Activated naive CD8-positive, alpha-beta T cell (primary cell): Measurements from ENCODE around the gene EVL.
A peak's percentile ranks its signal among the peaks of the same experiment; 100 is the strongest.

ENCODE experiments used
- H3K27ac Mint-ChIP-seq: one replicate; pipeline ENCODE4 v1.8.0; 2021; ENCODE audit warnings: mixed read lengths
- H3K27me3 Mint-ChIP-seq: one replicate; pipeline ENCODE4 v1.8.0; 2021; ENCODE audit warnings: mixed read lengths
- H3K36me3 Mint-ChIP-seq: one replicate; pipeline ENCODE4 v1.8.0; 2021; ENCODE audit warnings: mixed read lengths
- H3K4me1 Mint-ChIP-seq: one replicate; pipeline ENCODE4 v1.8.0; 2021; ENCODE audit warnings: low read depth, mixed read lengths
- H3K4me3 Mint-ChIP-seq: one replicate; pipeline ENCODE4 v1.8.0; 2021; ENCODE audit warnings: mild to moderate bottlenecking, mixed read lengths
- H3K9me3 Mint-ChIP-seq: one replicate; pipeline ENCODE4 v1.8.0; 2021; ENCODE audit warnings: low read depth, mixed read lengths

EVL gene

DNA sequence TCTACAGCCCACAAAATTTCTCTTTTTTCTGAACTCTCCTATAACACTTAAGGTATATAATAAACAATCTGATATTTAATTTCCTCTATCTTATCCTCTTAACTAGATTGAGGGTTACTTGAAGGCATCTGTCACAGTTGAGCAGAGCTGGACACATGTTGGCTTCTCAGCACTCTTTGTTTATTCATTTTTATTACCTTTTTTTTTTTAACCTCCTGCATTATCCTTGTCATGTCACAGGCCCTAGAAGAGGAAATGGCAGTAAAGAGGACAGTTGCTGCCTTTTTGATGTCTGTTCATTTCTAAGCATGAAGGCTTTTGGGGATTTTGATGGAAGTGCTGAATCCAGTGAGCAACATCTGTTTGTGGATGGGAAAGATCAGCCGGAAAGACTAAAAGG is 32.5 kb upstream of the EVL start:
- Mint-ChIP-seq H3K27me3 (peaks cover 2% of the 10 kb centered on the region), H3K36me3 (no peaks in the 10 kb centered on the region), H3K27ac (no peak overlapping the region), H3K9me3 (no peaks in the 10 kb centered on the region), H3K4me3 (no peak overlapping the region), H3K4me1 (no peaks in the 10 kb centered on the region)

DNA sequence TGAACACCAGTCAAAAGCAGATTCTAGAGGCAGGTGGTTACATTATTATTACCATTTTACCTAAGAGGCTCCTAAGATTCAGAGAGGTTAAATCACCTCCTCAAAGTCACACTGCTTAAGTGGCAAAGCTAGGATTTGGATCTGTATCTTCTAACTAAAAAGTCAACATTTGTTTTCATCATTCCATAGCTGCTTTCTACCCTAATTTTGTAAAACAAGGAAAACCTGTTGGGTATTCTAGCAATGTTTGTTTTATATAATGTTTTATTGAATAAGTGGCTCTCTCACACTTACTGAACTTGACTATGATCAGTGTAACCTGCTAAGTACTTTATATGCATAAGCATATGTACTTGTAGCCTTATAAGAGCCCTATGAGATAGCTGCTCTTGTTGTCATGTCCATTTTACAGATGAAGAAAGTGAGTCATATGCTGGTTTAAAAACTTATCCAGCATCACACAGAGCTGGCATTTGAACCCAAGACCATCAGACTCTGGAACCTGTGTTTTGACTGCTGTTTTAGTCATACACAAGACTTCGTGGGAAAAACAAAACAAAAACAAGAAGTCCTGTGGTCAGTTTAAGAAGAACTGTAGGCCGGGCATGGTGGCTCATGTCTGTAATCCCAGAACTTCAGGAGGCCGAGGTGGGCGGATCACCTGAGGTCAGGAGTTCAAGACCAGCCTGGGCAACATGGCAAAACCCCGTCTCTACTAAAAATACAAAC is 31.7 kb upstream of the EVL start:
- Mint-ChIP-seq H3K9me3 (no peaks in the 10 kb centered on the region), H3K27ac (no peak overlapping the region), H3K4me1 (no peaks in the 10 kb centered on the region), H3K36me3 (no peaks in the 10 kb centered on the region), H3K4me3 (no peak overlapping the region), H3K27me3 (peaks cover 2% of the 10 kb centered on the region)

DNA sequence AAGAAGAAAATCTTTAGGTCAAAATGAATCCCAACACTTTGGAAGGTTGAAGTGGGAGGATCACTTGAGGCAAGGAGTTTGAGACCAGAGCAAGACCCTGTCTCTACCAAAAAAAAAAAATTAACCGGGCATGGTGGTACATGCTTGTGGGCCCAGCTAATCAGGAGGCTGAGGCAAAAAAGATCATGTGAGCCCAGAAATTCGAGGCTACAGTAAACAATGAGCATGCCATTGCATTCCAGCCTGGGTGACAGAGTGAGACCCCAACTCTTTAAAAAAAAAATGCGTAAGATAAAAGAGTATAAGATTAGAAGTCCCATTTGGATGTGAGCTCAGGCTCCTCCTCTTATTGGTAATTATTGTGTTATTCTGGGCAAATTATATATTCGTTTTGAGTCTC is 30.8 kb upstream of the EVL start:
- H3K27ac Mint-ChIP-seq: no peak overlapping the region
- H3K27me3 Mint-ChIP-seq: no peaks in the 10 kb centered on the region
- H3K4me1 Mint-ChIP-seq: peaks cover 2% of the 10 kb centered on the region
- no peaks in the 10 kb centered on the region for H3K9me3 Mint-ChIP-seq
- H3K36me3 Mint-ChIP-seq: no peaks in the 10 kb centered on the region
- H3K4me3 Mint-ChIP-seq: no peak overlapping the region

DNA sequence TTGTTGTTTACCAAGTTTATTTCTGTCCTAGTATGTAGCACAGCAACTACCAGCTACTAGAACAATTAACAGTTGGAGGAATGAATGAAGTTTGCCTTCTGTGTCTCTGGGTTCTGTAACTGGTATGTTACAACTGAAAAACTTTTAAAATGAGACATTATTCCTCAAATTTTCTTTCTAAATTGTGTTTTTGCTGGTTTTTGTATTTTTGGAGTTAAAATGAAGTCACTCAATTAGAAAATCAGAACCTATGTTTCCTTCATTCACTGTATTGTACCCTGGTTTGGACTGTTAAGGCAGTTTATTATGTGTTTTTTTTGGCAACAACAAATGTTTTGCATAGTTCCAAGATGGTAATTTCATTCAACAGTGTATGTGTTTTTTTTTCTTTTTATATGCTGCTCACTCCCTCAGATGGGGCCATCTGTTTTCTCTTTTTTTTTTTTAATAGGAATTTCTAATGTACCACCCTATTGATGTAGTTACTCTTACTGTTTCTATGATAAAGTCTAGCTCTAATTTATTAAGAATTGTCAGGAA is 30.2 kb upstream of the EVL start:
- no peaks in the 10 kb centered on the region for H3K9me3 Mint-ChIP-seq

DNA sequence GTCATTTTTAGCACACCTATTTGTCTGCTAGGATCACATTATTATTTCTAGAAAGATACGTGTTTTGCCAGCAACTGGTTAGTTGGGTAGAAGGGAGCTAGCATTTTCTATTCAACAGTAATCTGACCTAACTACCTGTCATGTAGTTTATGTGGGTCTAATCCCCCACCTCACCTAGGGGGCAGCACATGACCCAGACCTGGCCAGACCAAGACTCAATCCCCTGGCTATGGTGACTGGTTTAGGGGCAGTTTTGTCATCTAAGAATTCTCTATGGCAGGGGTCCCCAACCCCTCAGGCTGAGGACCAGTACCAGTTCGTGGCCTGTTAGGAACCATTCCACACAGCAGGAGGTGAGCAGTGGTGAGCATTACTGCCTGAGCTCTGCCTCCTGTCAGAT is 29.5 kb upstream of the EVL start:
- H3K36me3 Mint-ChIP-seq: no peaks in the 10 kb centered on the region
- peaks cover 11% of the 10 kb centered on the region for H3K4me1 Mint-ChIP-seq

More for the DNA sequence above, 30.2 kb upstream of the EVL start:
- H3K36me3 Mint-ChIP-seq: no peaks in the 10 kb centered on the region
- H3K27ac Mint-ChIP-seq: no peak overlapping the region
- no peak overlapping the region for H3K4me3 Mint-ChIP-seq
- peaks cover 5% of the 10 kb centered on the region for H3K4me1 Mint-ChIP-seq
- no peaks in the 10 kb centered on the region for H3K27me3 Mint-ChIP-seq

DNA sequence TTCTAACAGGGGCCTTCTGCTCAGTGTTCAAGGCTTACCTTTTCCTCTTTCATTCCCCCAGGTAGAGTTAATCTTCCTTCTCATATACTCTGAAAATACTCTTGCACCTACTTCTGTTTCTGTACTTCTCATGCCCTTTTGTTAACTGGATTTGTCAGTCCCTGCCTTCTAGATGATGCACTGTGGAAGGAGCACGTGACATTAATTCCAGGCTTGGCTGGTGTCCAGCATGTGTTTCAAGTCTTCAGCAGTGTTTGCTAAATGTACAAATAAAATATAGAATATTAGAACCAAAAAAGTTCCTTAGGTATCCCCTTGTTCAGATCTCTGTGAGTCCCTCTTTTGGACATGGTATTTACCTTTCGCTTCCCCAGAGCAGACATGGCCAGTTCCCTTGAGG is 27.9 kb upstream of the EVL start:
- H3K4me3 Mint-ChIP-seq: no peak overlapping the region
- H3K9me3 Mint-ChIP-seq: no peaks in the 10 kb centered on the region
- H3K27me3 Mint-ChIP-seq: no peaks in the 10 kb centered on the region
- no peaks in the 10 kb centered on the region for H3K36me3 Mint-ChIP-seq
- peaks cover 12% of the 10 kb centered on the region for H3K4me1 Mint-ChIP-seq
- H3K27ac Mint-ChIP-seq: no peak overlapping the region

More for the DNA sequence above, 29.5 kb upstream of the EVL start:
- Mint-ChIP-seq H3K27me3 (no peaks in the 10 kb centered on the region), H3K9me3 (no peaks in the 10 kb centered on the region), H3K4me3 (no peak overlapping the region), H3K27ac (no peak overlapping the region)

DNA sequence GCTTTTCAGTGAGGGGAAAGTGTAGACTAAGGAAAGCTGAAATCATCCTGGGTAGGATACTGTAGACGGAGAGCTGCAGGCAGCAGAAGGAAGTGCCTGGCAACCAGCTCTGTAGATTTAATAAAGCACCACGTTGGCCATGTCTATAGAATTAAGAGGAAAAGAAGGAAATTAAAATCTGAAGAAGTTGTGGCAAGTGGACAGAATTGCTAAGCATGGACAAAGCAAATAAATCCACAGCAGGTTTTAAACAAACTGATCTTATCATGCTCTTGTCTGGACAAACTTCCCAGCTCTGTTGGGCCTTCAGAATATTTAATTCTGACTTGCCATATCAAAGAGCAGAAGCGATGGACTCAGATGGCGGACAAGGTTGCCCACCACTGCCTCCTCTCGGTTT is 27.2 kb upstream of the EVL start:
- no peak overlapping the region for H3K4me3 Mint-ChIP-seq
- peaks cover 12% of the 10 kb centered on the region for H3K4me1 Mint-ChIP-seq
- H3K9me3 Mint-ChIP-seq: no peaks in the 10 kb centered on the region
- no peak overlapping the region for H3K27ac Mint-ChIP-seq
- no peaks in the 10 kb centered on the region for H3K36me3 Mint-ChIP-seq
- no peaks in the 10 kb centered on the region for H3K27me3 Mint-ChIP-seq

DNA sequence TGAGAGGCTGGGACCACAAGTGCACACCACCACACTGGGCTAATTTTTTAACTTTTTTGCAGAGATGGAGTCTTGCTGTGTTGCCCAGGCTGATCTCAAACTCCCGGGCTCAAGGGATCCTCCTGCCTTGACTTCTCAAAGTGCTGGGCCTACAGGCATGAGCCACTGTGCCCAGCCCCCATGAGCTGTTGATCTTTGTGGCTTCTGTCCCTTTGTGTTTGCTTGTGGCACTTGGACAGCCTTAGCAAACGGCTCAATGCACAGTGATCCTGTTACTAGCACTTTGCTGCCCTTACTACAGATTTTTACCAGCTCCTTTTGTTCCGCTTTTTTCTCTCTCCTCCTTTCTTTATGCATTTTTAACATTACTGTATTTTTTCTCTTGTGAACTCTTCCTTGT is 25.3 kb upstream of the EVL start:
- Mint-ChIP-seq H3K9me3 (no peaks in the 10 kb centered on the region), H3K27me3 (no peaks in the 10 kb centered on the region), H3K4me3 (no peak overlapping the region), H3K4me1 (peaks cover 12% of the 10 kb centered on the region), H3K27ac (no peak overlapping the region), H3K36me3 (no peaks in the 10 kb centered on the region)

DNA sequence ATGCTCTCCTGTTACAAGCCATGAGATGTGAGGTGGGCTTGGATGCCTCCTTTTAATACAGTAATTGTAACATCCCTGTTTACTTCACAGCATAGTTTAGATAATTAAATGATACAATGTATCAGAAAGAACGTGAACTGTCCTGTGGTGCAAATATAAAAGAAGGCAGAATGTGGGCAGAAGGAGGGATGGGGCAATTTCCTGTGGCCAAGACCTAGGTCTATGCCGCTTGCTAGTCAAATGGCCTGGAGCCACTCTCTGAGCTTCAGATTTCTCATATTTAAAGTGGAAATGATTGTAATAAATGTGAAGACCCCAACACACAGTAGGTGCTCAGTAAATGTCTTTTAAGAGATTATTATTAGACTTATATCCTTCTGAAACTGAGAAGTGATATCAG is 24.0 kb upstream of the EVL start:
- no peak overlapping the region for H3K4me3 Mint-ChIP-seq
- H3K9me3 Mint-ChIP-seq: no peaks in the 10 kb centered on the region
- peaks cover 12% of the 10 kb centered on the region for H3K4me1 Mint-ChIP-seq
- no peaks in the 10 kb centered on the region for H3K36me3 Mint-ChIP-seq
- H3K27me3 Mint-ChIP-seq: no peaks in the 10 kb centered on the region
- H3K27ac Mint-ChIP-seq: no peak overlapping the region

DNA sequence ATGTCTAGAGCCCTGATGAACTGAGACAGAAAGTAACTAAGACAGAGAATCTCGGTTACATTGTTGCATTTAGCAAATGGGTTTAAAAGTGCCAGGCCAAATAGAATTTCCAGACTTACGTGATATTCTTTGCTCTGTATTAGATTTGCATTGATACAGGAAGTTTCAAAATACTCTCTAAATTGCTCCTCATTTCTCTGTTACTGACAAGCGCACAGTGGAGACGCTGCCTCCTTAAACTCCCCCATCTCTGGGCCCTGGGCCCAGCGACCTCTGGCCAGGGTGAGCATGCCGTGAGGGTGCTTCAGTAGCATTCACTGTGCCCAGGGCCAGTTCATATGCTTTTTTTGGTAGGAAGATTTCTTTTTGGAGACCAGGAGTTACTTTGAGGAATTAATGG is 22.9 kb upstream of the EVL start:
- no peak overlapping the region for H3K27ac Mint-ChIP-seq
- H3K4me3 Mint-ChIP-seq: no peak overlapping the region
- no peaks in the 10 kb centered on the region for H3K36me3 Mint-ChIP-seq
- no peaks in the 10 kb centered on the region for H3K9me3 Mint-ChIP-seq
- H3K4me1 Mint-ChIP-seq: peaks cover 12% of the 10 kb centered on the region
- H3K27me3 Mint-ChIP-seq: no peaks in the 10 kb centered on the region

DNA sequence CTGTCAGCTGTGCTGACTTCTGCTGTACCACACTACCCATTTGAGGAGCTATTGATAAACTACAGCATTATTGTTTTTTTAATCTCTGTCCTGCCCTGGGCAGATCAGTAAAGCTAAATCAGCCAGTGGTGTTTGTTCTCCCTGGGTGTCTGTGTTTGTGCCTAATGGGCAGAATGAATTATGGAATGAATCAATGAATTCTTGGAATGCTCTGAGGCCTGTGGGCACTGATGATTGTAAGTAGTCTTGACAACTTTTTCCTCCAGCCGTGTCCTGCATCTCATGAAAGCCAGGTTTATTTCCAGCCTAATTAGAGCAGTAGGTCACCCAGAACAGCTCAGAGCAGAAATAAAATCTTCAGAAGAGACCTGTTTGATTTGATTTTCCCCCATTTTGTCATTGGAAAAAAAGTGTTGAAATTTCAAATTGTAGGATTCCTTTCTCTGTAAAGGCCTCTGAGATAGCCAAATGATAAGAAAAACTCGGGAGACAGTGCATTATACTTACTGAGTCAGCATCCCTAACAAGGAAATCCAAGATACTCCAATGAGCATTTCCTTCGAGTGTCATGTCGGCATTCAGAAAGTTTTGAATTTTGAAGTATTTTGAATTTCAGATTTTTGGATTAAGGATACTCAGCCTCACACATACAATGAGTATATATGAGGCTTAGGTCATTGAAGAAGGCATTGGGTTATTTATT is 19.4 kb upstream of the EVL start:
- Mint-ChIP-seq H3K4me1 (peaks cover 16% of the 10 kb centered on the region), H3K36me3 (no peaks in the 10 kb centered on the region), H3K27ac (peak overlapping the region; percentile 0), H3K4me3 (no peak overlapping the region), H3K27me3 (no peaks in the 10 kb centered on the region), H3K9me3 (no peaks in the 10 kb centered on the region)

DNA sequence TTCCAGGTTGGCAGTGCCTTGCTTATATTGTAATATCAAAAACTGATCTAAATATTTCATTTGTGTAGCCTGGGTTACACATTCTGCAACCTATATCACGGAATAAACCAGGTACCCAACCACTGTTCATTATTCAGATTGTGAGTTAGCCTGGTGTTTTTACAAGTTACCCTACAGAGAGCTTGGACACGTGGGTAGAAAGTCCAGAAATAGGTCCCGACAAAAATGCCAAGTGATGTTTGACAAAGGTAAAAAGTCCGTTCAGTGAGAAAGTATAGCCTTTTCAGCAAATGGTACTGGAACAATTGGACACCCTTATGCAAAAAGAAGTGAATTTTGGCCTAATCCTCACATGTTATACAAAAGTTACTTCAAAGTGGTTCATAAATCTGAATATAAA is 17.6 kb upstream of the EVL start:
- Mint-ChIP-seq H3K27me3 (no peaks in the 10 kb centered on the region), H3K4me1 (peaks cover 16% of the 10 kb centered on the region), H3K27ac (no peak overlapping the region), H3K36me3 (no peaks in the 10 kb centered on the region), H3K4me3 (no peak overlapping the region), H3K9me3 (no peaks in the 10 kb centered on the region)

DNA sequence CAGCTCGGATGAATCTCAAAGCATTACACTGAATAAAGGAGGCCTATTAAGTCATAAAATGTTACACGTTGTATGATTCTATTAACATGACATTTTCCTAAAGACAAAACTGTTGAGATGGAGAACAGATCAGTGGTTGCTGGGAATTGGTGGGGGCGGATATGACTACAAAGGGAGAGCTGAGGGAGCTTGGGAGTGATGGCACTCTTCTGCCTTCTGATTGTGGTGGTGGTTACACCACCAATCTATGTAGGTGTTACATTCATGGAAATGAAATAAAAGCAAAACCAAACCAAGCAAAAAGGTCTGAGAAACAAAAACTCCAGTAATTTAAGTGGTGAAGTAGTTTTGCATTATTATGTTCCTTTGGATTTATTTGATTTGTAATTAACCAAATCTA is 16.4 kb upstream of the EVL start:
- H3K4me1 Mint-ChIP-seq: peaks cover 16% of the 10 kb centered on the region
- H3K4me3 Mint-ChIP-seq: peak overlapping the region; percentile 30
- no peaks in the 10 kb centered on the region for H3K9me3 Mint-ChIP-seq
- H3K27me3 Mint-ChIP-seq: no peaks in the 10 kb centered on the region
- no peaks in the 10 kb centered on the region for H3K36me3 Mint-ChIP-seq
- H3K27ac Mint-ChIP-seq: peak overlapping the region; percentile 9

DNA sequence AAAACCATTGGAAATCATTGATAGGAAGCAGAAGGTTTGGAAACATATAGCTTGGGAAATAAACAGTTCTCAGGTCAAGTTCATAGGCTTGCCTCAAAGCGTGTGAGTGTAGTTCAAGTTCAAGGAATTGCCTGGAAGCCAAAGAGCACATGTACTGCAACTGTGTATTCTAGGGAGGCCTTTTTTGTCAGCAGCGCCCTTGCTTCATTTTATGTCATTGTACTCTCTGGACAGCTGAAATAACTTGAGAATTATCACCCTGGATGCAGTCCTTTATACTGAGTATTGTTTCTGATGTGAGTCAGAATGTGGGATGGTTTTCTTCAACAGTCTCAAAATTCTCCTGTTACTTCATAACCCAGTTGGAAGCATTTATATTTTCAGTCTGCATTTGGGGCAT is 16.0 kb upstream of the EVL start:
- no peaks in the 10 kb centered on the region for H3K9me3 Mint-ChIP-seq
- H3K36me3 Mint-ChIP-seq: no peaks in the 10 kb centered on the region
- no peaks in the 10 kb centered on the region for H3K27me3 Mint-ChIP-seq
- H3K4me1 Mint-ChIP-seq: peaks cover 16% of the 10 kb centered on the region
- H3K4me3 Mint-ChIP-seq: no peak overlapping the region
- peak overlapping the region; percentile 9 for H3K27ac Mint-ChIP-seq

DNA sequence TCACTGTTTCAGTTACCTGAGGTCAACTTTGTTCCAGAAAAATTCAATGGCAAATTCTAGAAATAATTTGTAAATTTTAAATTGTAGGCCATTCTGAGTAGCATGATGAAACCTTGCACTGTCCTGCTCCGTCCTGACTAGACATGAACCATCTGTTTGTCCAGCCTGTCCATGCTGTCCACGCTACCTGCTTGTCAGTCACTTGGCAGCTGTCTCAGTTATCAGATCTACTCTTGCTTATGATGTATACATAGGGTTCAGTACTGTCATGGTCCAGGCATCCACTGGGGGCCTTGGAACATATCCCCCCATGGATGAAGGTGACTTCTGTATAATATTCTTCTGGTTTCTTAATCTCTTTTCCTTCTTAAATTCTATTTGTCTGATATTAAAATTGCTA is 14.1 kb upstream of the EVL start:
- no peaks in the 10 kb centered on the region for H3K27me3 Mint-ChIP-seq
- no peaks in the 10 kb centered on the region for H3K36me3 Mint-ChIP-seq
- no peak overlapping the region for H3K4me3 Mint-ChIP-seq
- H3K9me3 Mint-ChIP-seq: no peaks in the 10 kb centered on the region
- peaks cover 16% of the 10 kb centered on the region for H3K4me1 Mint-ChIP-seq
- H3K27ac Mint-ChIP-seq: no peak overlapping the region

DNA sequence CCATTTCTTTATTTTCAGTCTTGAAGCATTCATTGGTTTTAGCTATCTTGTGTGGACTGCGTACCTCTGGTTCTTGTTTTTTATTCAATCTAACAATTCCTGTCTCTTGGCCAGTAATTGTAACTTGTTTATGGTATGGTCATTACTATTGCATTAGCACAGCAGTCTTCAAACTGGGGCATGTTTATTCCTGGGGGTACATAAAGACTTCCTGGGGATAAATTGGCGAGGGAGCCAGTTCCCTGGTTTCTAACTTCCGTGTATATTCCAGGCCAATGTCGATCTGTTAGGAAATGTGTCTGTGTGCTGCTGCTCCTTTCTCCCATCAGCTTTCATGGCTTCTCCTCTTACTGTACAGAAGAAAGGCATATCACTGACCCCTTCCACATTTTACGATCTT is 13.7 kb upstream of the EVL start:
- Mint-ChIP-seq H3K4me3 (no peak overlapping the region), H3K4me1 (peaks cover 16% of the 10 kb centered on the region), H3K27me3 (no peaks in the 10 kb centered on the region), H3K9me3 (no peaks in the 10 kb centered on the region), H3K36me3 (no peaks in the 10 kb centered on the region), H3K27ac (no peak overlapping the region)
